Measurements from ENCODE around the gene GHR. TPM values are rescaled to one million over a fixed set of nuclear protein-coding genes. Genes with fewer than 3 reads are reported as not detected.

GHR gene
- total RNA-seq (not detected), polyA plus RNA-seq (not detected)

DNA sequence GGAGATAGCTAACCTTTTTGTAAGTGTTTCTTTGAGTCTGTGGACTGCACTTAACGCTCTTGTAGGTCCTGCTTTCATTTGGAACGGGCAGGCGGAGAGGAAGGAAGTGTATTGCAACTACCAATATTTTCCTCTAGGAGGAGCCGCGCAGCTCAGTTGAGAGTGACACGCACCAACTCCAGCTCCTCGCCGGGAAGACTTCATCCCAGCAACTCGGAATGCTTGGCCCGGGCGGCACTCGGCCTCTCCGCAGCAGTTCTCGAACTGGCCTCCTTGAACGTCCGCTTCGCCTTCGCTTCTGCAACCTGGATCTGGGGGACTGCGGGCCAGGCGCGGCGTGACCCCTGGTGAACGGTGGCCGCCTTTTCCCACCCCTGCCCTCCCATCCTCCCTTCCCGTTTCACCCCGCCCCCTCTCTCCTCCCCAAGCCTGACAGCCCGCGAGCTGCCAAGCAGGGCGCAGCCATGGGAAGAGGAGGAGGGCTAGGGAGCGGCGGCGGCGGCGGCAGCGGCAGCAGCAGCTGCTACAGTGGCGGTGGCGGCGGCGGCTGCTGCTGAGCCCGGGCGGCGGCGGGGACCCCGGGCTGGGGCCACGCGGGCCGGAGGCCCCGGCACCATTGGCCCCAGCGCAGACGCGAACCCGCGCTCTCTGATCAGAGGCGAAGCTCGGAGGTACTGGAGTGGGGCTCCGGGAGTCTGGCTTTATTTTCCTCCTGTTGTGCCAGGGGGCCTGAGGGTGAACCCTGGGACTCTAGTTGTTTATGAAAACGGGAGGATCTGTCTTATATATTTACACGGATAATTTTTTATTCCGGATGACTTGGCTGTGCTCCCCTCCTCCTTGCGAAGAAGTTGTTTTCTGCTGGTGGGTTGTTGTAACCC lies at the start of gene GHR:
Gene GHR, plus strand, starts transcription at position 155 of the 881 bp plus-strand sequence. CDS start 142,436 bp downstream, outside the sequence.
- Mint-ChIP-seq H3K27ac (no peak within 1 kb of the TSS), H3K4me1 (no peaks in the 10 kb centered on the region), H3K27me3 (peaks cover 5 to 28% of the 10 kb centered on the region in 2 donors), H3K36me3 (no peaks in the 10 kb centered on the region), H3K9me3 (peaks cover 0 to 7% (median 0%) of the 10 kb centered on the region in 5 donors), H3K4me3 (peak within 1 kb of the TSS in 2 of 7 donors; percentile 39 to 51)
- peaks cover 4% of the 10 kb centered on the region for H3K27me3 ChIP-seq (ENCODE audit: insufficient read depth, low read length, poor library complexity, severe bottlenecking)
- ChIA-PET POLR2A (no interaction called here), CTCF (no interaction called here)
- no peaks in the 10 kb centered on the region for H3K9me3 ChIP-seq (ENCODE audit: low read length)
- H3K4me3 ChIP-seq (ENCODE audit: low read length), result no peak within 1 kb of the TSS
- DNase-seq, result no peak
- H3K4me1 ChIP-seq (ENCODE audit: insufficient read depth, low read length), result peaks cover 5% of the 10 kb centered on the region
- no peaks in the 10 kb centered on the region for H3K36me3 ChIP-seq (ENCODE audit: insufficient read depth, low read length)
- H3K27ac ChIP-seq (ENCODE audit: low read depth, low read length), result no peak within 1 kb of the TSS

DNA sequence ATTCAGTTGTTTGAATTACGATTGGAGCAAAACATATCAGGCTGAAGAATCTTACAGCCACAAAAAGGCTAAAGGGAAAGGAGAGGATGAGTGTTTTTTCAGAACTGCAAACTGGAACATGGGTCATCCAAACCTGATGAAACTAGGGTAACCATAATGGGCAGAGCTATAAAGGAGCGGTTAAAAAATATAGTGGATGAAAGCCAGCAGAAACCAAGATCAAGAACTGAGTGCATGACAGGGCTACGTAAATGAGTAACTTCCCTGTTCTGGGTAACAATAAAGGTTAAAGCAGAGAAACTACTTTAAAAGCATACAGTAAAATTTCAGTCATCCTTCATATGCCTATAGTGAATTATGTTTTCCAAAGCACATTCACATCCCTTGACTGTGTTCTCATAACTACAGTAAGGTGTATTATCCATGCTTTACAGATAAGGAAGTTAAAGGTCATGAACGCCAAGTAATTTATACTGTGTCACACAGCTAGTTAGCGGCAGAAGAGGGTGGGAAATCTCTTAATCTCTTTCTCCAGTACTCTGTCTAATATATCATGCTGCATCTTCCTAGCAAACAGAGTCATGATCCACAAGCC lies 48.5 kb upstream of the GHR start:
- H3K27ac Mint-ChIP-seq, result no peak overlapping the region
- H3K4me3 ChIP-seq (ENCODE audit: low read length), result no peak overlapping the region
- no peak for DNase-seq
- H3K27ac ChIP-seq (ENCODE audit: low read depth, low read length), result no peak overlapping the region
- H3K4me1 ChIP-seq (ENCODE audit: insufficient read depth, low read length), result no peaks in the 10 kb centered on the region
- no peaks in the 10 kb centered on the region for H3K36me3 Mint-ChIP-seq
- H3K9me3 Mint-ChIP-seq, result peaks cover 0 to 12% (median 0%) of the 10 kb centered on the region in 5 donors
- no peaks in the 10 kb centered on the region for H3K9me3 ChIP-seq (ENCODE audit: low read length)
- no peaks in the 10 kb centered on the region for H3K4me1 Mint-ChIP-seq
- H3K27me3 Mint-ChIP-seq, result no peaks in the 10 kb centered on the region
- CTCF ChIA-PET, result no interaction called here
- no peak overlapping the region for H3K4me3 Mint-ChIP-seq
- H3K27me3 ChIP-seq (ENCODE audit: insufficient read depth, low read length, poor library complexity, severe bottlenecking), result no peaks in the 10 kb centered on the region
- POLR2A ChIA-PET, result no interaction called here
- H3K36me3 ChIP-seq (ENCODE audit: insufficient read depth, low read length), result no peaks in the 10 kb centered on the region

DNA sequence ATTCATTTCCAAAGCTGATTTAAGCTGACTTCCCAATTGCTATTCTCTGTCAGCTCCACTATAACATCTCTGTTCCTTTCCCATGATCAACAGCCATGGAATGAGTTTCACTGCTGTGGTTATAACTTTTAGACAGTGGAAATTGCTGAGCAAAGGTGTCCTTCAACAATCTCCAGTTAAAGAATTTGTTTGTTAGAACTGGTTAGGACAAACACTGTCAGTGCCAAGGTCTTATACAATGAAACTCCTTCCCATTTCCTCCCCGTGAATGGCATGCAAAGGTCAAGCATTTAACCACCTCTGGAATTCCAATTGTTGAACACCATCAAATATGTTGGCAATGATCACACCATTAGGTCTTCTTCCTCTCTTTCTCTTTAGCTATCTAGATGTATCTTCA lies 45.7 kb upstream of the GHR start:
- Histone ChIP-seq H3K9me3 (ENCODE audit: low read length) (no peaks in the 10 kb centered on the region), H3K4me1 (ENCODE audit: insufficient read depth, low read length) (no peaks in the 10 kb centered on the region), H3K27ac (ENCODE audit: low read depth, low read length) (no peak overlapping the region), H3K36me3 (ENCODE audit: insufficient read depth, low read length) (no peaks in the 10 kb centered on the region), H3K4me3 (ENCODE audit: low read length) (no peak overlapping the region), H3K27me3 (ENCODE audit: insufficient read depth, low read length, poor library complexity, severe bottlenecking) (no peaks in the 10 kb centered on the region)
- Mint-ChIP-seq H3K27me3 (no peaks in the 10 kb centered on the region), H3K9me3 (peaks cover 0 to 12% (median 0%) of the 10 kb centered on the region in 5 donors), H3K27ac (no peak overlapping the region), H3K4me1 (no peaks in the 10 kb centered on the region), H3K4me3 (no peak overlapping the region), H3K36me3 (no peaks in the 10 kb centered on the region)
- ChIA-PET CTCF (no interaction called here), POLR2A (no interaction called here)
- no peak for DNase-seq

DNA sequence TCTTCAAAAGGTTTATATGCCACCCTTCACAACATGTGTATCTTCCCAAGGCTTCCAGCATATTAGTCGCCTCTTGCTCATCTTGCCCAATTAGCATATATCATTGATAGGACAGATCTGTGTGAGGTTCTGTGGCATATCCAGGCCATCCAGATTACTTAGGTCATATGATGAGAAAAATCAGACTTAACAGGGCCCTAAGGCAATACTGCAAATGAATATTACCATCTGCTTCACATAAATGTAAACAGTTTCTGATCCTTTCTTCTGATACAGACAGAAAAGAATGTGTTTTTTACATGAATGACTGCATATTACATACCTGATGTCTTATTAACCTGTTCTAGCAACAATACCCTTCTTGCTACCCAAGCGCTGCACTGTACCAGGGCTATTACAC lies 41.3 kb upstream of the GHR start:
- POLR2A ChIA-PET, result no interaction called here
- Histone ChIP-seq H3K27me3 (ENCODE audit: insufficient read depth, low read length, poor library complexity, severe bottlenecking) (no peaks in the 10 kb centered on the region), H3K4me3 (ENCODE audit: low read length) (no peak overlapping the region), H3K27ac (ENCODE audit: low read depth, low read length) (no peak overlapping the region), H3K36me3 (ENCODE audit: insufficient read depth, low read length) (no peaks in the 10 kb centered on the region), H3K9me3 (ENCODE audit: low read length) (no peaks in the 10 kb centered on the region), H3K4me1 (ENCODE audit: insufficient read depth, low read length) (no peaks in the 10 kb centered on the region)
- CTCF ChIA-PET, result no interaction called here
- Mint-ChIP-seq H3K4me3 (no peak overlapping the region), H3K27ac (peak overlapping the region in 1 of 8 donors; percentile 41), H3K36me3 (no peaks in the 10 kb centered on the region), H3K9me3 (no peaks in the 10 kb centered on the region), H3K4me1 (no peaks in the 10 kb centered on the region), H3K27me3 (no peaks in the 10 kb centered on the region)
- no peak for DNase-seq

DNA sequence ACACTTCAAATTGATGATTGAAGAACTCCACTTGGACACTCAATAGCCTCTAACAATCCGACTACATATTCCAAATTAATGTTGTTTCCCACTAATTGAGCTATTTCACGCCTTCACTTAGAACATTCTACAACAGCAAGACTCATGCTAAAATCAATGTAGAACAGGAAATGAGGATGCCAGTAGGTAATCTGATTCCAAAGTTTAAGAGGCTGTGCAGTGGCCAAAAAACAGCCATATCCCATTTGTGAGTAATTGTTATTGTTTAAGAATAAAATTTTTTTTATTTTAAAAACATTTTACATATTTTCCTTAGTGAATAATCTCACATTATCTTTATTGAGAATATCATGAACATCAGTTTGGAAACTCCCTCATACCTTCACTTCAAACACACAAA lies 35.7 kb upstream of the GHR start:
- Histone ChIP-seq H3K4me3 (ENCODE audit: low read length) (no peak overlapping the region), H3K4me1 (ENCODE audit: insufficient read depth, low read length) (no peaks in the 10 kb centered on the region), H3K36me3 (ENCODE audit: insufficient read depth, low read length) (no peaks in the 10 kb centered on the region), H3K27ac (ENCODE audit: low read depth, low read length) (no peak overlapping the region), H3K27me3 (ENCODE audit: insufficient read depth, low read length, poor library complexity, severe bottlenecking) (no peaks in the 10 kb centered on the region), H3K9me3 (ENCODE audit: low read length) (no peaks in the 10 kb centered on the region)
- Mint-ChIP-seq H3K9me3 (peaks cover 0 to 4% (median 1%) of the 10 kb centered on the region in 5 donors), H3K36me3 (no peaks in the 10 kb centered on the region), H3K27ac (no peak overlapping the region), H3K4me1 (no peaks in the 10 kb centered on the region), H3K4me3 (no peak overlapping the region), H3K27me3 (peaks cover 0 to 1% of the 10 kb centered on the region in 2 donors)
- no peak for DNase-seq
- CTCF ChIA-PET, result no interaction called here
- POLR2A ChIA-PET, result no interaction called here

DNA sequence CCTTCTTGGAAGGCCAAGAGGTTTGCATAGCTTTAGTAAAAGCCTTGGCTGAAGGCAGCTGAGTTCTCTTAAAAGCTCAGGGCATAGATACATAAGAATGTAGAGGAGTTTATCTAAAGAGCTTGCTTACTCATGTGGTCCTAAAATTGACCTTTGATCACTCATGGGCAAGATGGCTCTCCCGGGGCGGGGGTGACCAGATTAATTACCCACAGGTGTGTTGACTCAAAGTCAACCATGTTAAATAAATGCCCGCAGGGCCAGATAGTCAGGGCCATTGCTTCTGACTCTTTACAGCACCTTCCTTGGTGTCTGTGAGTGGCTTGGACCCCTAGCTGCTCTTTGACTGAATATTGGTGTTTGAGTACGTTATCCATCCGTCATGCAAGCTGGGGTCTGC lies 33.1 kb upstream of the GHR start:
- peaks cover 3 to 11% (median 7%) of the 10 kb centered on the region in 5 donors for H3K9me3 Mint-ChIP-seq
- H3K4me3 Mint-ChIP-seq, result no peak overlapping the region
- no peaks in the 10 kb centered on the region for H3K4me1 Mint-ChIP-seq
- no peaks in the 10 kb centered on the region for H3K36me3 Mint-ChIP-seq
- Histone ChIP-seq H3K4me3 (ENCODE audit: low read length) (no peak overlapping the region), H3K27me3 (ENCODE audit: insufficient read depth, low read length, poor library complexity, severe bottlenecking) (no peaks in the 10 kb centered on the region), H3K9me3 (ENCODE audit: low read length) (no peaks in the 10 kb centered on the region), H3K4me1 (ENCODE audit: insufficient read depth, low read length) (no peaks in the 10 kb centered on the region), H3K36me3 (ENCODE audit: insufficient read depth, low read length) (no peaks in the 10 kb centered on the region), H3K27ac (ENCODE audit: low read depth, low read length) (no peak overlapping the region)
- H3K27ac Mint-ChIP-seq, result no peak overlapping the region
- ChIA-PET POLR2A (no interaction called here), CTCF (no interaction called here)
- DNase-seq, result no peak
- H3K27me3 Mint-ChIP-seq, result peaks cover 0 to 2% of the 10 kb centered on the region in 2 donors

DNA sequence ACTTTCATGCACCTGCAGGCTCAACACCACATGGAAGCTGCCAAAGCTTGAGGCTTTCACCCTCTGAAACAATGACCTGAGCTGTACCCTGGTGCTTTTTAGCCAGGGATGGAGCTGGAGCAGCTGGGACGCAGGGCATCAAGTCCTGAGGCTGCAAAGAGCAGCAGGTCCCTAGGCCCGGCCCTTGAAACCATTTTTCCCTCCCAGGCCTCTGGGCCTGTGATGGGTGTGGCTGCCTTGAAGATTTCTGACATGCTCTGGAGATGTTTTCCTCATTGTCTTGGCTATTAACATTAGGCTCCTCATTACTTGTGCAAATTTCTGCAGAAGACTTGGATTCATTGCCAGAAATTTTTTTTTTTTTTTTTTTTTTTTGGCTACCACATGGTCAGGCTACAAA lies 30.3 kb upstream of the GHR start:
- no peaks in the 10 kb centered on the region for H3K36me3 Mint-ChIP-seq
- no peaks in the 10 kb centered on the region for H3K4me1 Mint-ChIP-seq
- peaks cover 0 to 2% of the 10 kb centered on the region in 2 donors for H3K27me3 Mint-ChIP-seq
- ChIA-PET POLR2A (no interaction called here), CTCF (no interaction called here)
- Histone ChIP-seq H3K4me3 (ENCODE audit: low read length) (no peak overlapping the region), H3K36me3 (ENCODE audit: insufficient read depth, low read length) (no peaks in the 10 kb centered on the region), H3K27ac (ENCODE audit: low read depth, low read length) (no peak overlapping the region), H3K27me3 (ENCODE audit: insufficient read depth, low read length, poor library complexity, severe bottlenecking) (no peaks in the 10 kb centered on the region), H3K4me1 (ENCODE audit: insufficient read depth, low read length) (no peaks in the 10 kb centered on the region), H3K9me3 (ENCODE audit: low read length) (no peaks in the 10 kb centered on the region)
- DNase-seq, result no peak
- H3K27ac Mint-ChIP-seq, result no peak overlapping the region
- peaks cover 3 to 12% (median 7%) of the 10 kb centered on the region in 5 donors for H3K9me3 Mint-ChIP-seq
- H3K4me3 Mint-ChIP-seq, result no peak overlapping the region

DNA sequence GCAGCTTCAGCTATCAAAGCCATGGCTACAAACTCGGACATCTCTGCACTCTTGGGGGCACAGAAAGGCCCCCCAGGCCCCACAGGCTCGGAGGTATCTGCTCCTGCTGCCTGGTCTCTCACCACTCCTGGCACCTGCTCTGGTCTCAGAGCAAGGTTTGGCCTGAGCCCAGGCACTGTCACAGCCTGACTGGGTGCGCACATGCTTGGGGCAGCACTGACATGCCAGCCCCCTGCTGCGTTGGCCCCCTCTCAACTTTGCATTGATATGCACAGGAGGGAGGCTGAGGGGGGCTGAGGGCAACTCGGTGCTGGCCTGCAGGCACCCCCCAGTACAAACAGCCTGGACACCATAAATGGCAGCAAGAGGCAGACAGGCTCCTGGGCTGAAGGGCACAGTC lies 27.1 kb upstream of the GHR start:
- DNase-seq, result no peak
- H3K4me3 Mint-ChIP-seq, result no peak overlapping the region
- peaks cover 2 to 12% (median 7%) of the 10 kb centered on the region in 5 donors for H3K9me3 Mint-ChIP-seq
- peak overlapping the region in 1 of 8 donors; percentile 38 for H3K27ac Mint-ChIP-seq
- Histone ChIP-seq H3K36me3 (ENCODE audit: insufficient read depth, low read length) (no peaks in the 10 kb centered on the region), H3K27ac (ENCODE audit: low read depth, low read length) (no peak overlapping the region), H3K27me3 (ENCODE audit: insufficient read depth, low read length, poor library complexity, severe bottlenecking) (no peaks in the 10 kb centered on the region), H3K9me3 (ENCODE audit: low read length) (no peaks in the 10 kb centered on the region), H3K4me1 (ENCODE audit: insufficient read depth, low read length) (no peaks in the 10 kb centered on the region), H3K4me3 (ENCODE audit: low read length) (no peak overlapping the region)
- H3K27me3 Mint-ChIP-seq, result peaks cover 0 to 1% of the 10 kb centered on the region in 2 donors
- H3K36me3 Mint-ChIP-seq, result no peaks in the 10 kb centered on the region
- POLR2A ChIA-PET, result no interaction called here
- CTCF ChIA-PET, result no interaction called here
- no peaks in the 10 kb centered on the region for H3K4me1 Mint-ChIP-seq
